HEK293 (cell line): Measurements from ENCODE around the gene CEP135.

ENCODE experiments used
- FEZF1 ChIP-seq: fragments of 450-650 bp; formaldehyde crosslinking; IDR thresholded peaks from 2 replicates; pipeline ENCODE4 v1.5.1; 2016; ENCODE audit warnings: missing biosample characterization, missing genetic modification characterization
- GLI2 ChIP-seq: fragments of 450-650 bp; formaldehyde crosslinking; IDR thresholded peaks from 2 replicates; pipeline ENCODE4; 2017; ENCODE audit warnings: missing biosample characterization, missing genetic modification characterization, low read depth, borderline replicate concordance
- IKZF3 ChIP-seq: fragments of 450-650 bp; IDR thresholded peaks from 2 replicates; pipeline ENCODE4 v1.5.0; 2018; ENCODE audit warnings: missing biosample characterization, mild to moderate bottlenecking, missing genetic modification characterization, moderate library complexity
- KLF7 ChIP-seq: fragments of 450-650 bp; formaldehyde crosslinking; IDR thresholded peaks from 2 replicates; pipeline ENCODE4 v1.5.1; 2016; ENCODE audit warnings: missing biosample characterization, missing genetic modification characterization, borderline replicate concordance
- MYNN ChIP-seq: fragments of 450-650 bp; formaldehyde crosslinking; IDR thresholded peaks from 2 replicates; pipeline ENCODE4 v1.5.1; 2016; ENCODE audit warnings: missing biosample characterization, missing genetic modification characterization, borderline replicate concordance
- OSR2 ChIP-seq: fragments of 450-650 bp; formaldehyde crosslinking; IDR thresholded peaks from 2 replicates; pipeline ENCODE4 v1.5.1; 2016; ENCODE audit warnings: missing biosample characterization, missing genetic modification characterization
- RBAK ChIP-seq: fragments of 450-650 bp; formaldehyde crosslinking; IDR thresholded peaks from 2 replicates; pipeline ENCODE4 v1.5.1; 2016; ENCODE audit warnings: missing biosample characterization, missing genetic modification characterization
- SP2 ChIP-seq: fragments of 450-650 bp; formaldehyde crosslinking; IDR thresholded peaks from 2 replicates; pipeline ENCODE4 v1.5.1; 2016; ENCODE audit warnings: missing biosample characterization, missing genetic modification characterization
- SP3 ChIP-seq: fragments of 450-650 bp; formaldehyde crosslinking; IDR thresholded peaks from 2 replicates; pipeline ENCODE4 v1.5.1; 2016; ENCODE audit warnings: missing biosample characterization, missing genetic modification characterization
- TRIM28 ChIP-seq: IDR thresholded peaks from 2 replicates; pipeline ENCODE4 v1.6.1; 2011; ENCODE audit warnings: low read length, control low read depth, borderline replicate concordance
- ZBTB20 ChIP-seq: fragments of 450-650 bp; formaldehyde crosslinking; IDR thresholded peaks from 2 replicates; pipeline ENCODE4 v1.5.1; 2016; ENCODE audit warnings: missing biosample characterization, missing genetic modification characterization
- ZBTB7A ChIP-seq: fragments of 450-650 bp; formaldehyde crosslinking; IDR thresholded peaks from 2 replicates; pipeline ENCODE4 v1.5.1; 2016; ENCODE audit warnings: low read depth, missing biosample characterization, missing genetic modification characterization
- ZBTB8A ChIP-seq: fragments of 450-650 bp; formaldehyde crosslinking; IDR thresholded peaks from 2 replicates; pipeline ENCODE4 v1.5.1; 2016; ENCODE audit warnings: missing biosample characterization, missing genetic modification characterization
- ZNF112 ChIP-seq: fragments of 450-650 bp; formaldehyde crosslinking; IDR thresholded peaks from 2 replicates; pipeline ENCODE4 v1.5.0; 2017; ENCODE audit warnings: missing biosample characterization, missing genetic modification characterization
- ZNF114 ChIP-seq: fragments of 450-650 bp; formaldehyde crosslinking; IDR thresholded peaks from 2 replicates; pipeline ENCODE4 v1.5.0; 2017; ENCODE audit warnings: missing biosample characterization, missing genetic modification characterization
- ZNF121 ChIP-seq: fragments of 450-650 bp; formaldehyde crosslinking; IDR thresholded peaks from 2 replicates; pipeline ENCODE4 v1.5.1; 2016; ENCODE audit warnings: missing biosample characterization, missing genetic modification characterization
- ZNF146 ChIP-seq: fragments of 450-650 bp; formaldehyde crosslinking; IDR thresholded peaks from 2 replicates; pipeline ENCODE4 v1.5.1; 2016; ENCODE audit warnings: missing biosample characterization, missing genetic modification characterization
- ZNF16 ChIP-seq: fragments of 450-650 bp; formaldehyde crosslinking; IDR thresholded peaks from 2 replicates; pipeline ENCODE4 v1.5.1; 2016; ENCODE audit warnings: low read depth, missing biosample characterization, missing genetic modification characterization
- ZNF2 ChIP-seq: fragments of 450-650 bp; formaldehyde crosslinking; IDR thresholded peaks from 2 replicates; pipeline ENCODE4 v1.5.1; 2016; ENCODE audit warnings: missing biosample characterization, missing genetic modification characterization
- ZNF223 ChIP-seq: fragments of 450-650 bp; formaldehyde crosslinking; IDR thresholded peaks from 2 replicates; pipeline ENCODE4 v1.5.1; 2016; ENCODE audit warnings: missing biosample characterization, missing genetic modification characterization
- ZNF266 ChIP-seq: fragments of 450-650 bp; formaldehyde crosslinking; IDR thresholded peaks from 2 replicates; pipeline ENCODE4 v1.5.1; 2016; ENCODE audit warnings: missing biosample characterization, missing genetic modification characterization, low read depth
- ZNF292 ChIP-seq: fragments of 450-650 bp; formaldehyde crosslinking; IDR thresholded peaks from 2 replicates; pipeline ENCODE4 v1.5.1; 2016; ENCODE audit warnings: low read depth, missing biosample characterization, missing genetic modification characterization, borderline replicate concordance
- ZNF302 ChIP-seq: fragments of 450-650 bp; formaldehyde crosslinking; IDR thresholded peaks from 2 replicates; pipeline ENCODE4 v1.5.1; 2016; ENCODE audit warnings: missing biosample characterization, missing genetic modification characterization, low read depth
- ZNF324 ChIP-seq: fragments of 450-650 bp; formaldehyde crosslinking; IDR thresholded peaks from 2 replicates; pipeline ENCODE4 v1.5.1; 2016; ENCODE audit warnings: missing biosample characterization, missing genetic modification characterization
- ZNF335 ChIP-seq: fragments of 450-650 bp; formaldehyde crosslinking; conservative IDR thresholded peaks from 2 replicates; pipeline ENCODE4 v1.5.1; 2016; ENCODE audit warnings: missing biosample characterization, missing genetic modification characterization
- ZNF341 ChIP-seq: fragments of 450-650 bp; formaldehyde crosslinking; IDR thresholded peaks from 2 replicates; pipeline ENCODE4; 2016; ENCODE audit warnings: low read depth, missing biosample characterization, missing genetic modification characterization
- ZNF426 ChIP-seq: fragments of 450-650 bp; formaldehyde crosslinking; IDR thresholded peaks from 2 replicates; pipeline ENCODE4 v1.5.1; 2017; ENCODE audit warnings: missing biosample characterization, missing genetic modification characterization, mild to moderate bottlenecking, inconsistent platforms, moderate library complexity
- ZNF521 ChIP-seq: fragments of 450-650 bp; formaldehyde crosslinking; IDR thresholded peaks from 2 replicates; pipeline ENCODE4 v1.5.1; 2017; ENCODE audit warnings: missing biosample characterization, mild to moderate bottlenecking, missing genetic modification characterization
- ZNF555 ChIP-seq: fragments of 450-650 bp; formaldehyde crosslinking; conservative IDR thresholded peaks from 2 replicates; pipeline ENCODE4 v1.5.1; 2017; ENCODE audit warnings: missing biosample characterization, mild to moderate bottlenecking, missing genetic modification characterization, inconsistent platforms
- ZNF621 ChIP-seq: fragments of 450-650 bp; formaldehyde crosslinking; IDR thresholded peaks from 2 replicates; pipeline ENCODE4 v1.5.1; 2017; ENCODE audit warnings: missing biosample characterization, missing genetic modification characterization
- ZNF626 ChIP-seq: fragments of 450-650 bp; sonication (Bioruptor Pico); formaldehyde crosslinking; IDR thresholded peaks from 2 replicates; pipeline ENCODE4 v1.5.1; 2018; ENCODE audit warnings: missing biosample characterization, missing genetic modification characterization, inconsistent platforms
- ZNF629 ChIP-seq: fragments of 450-650 bp; formaldehyde crosslinking; IDR thresholded peaks from 2 replicates; pipeline ENCODE4 v1.5.1; 2017; ENCODE audit warnings: missing biosample characterization, missing genetic modification characterization
- ZNF654 ChIP-seq: fragments of 450-650 bp; formaldehyde crosslinking; IDR thresholded peaks from 2 replicates; pipeline ENCODE4 v1.5.1; 2016; ENCODE audit warnings: low read depth, missing biosample characterization, missing genetic modification characterization
- ZNF670 ChIP-seq: fragments of 450-650 bp; formaldehyde crosslinking; IDR thresholded peaks from 2 replicates; pipeline ENCODE4 v1.5.1; 2016; ENCODE audit warnings: missing biosample characterization, missing genetic modification characterization, low read depth
- ZNF776 ChIP-seq: fragments of 450-650 bp; formaldehyde crosslinking; IDR thresholded peaks from 2 replicates; pipeline ENCODE4 v1.5.0; 2017; ENCODE audit warnings: missing biosample characterization, missing genetic modification characterization, borderline replicate concordance
- ZNF777 ChIP-seq: fragments of 450-650 bp; formaldehyde crosslinking; IDR thresholded peaks from 2 replicates; pipeline ENCODE4 v1.5.1; 2017; ENCODE audit warnings: missing biosample characterization, missing genetic modification characterization, borderline replicate concordance
- ZNF792 ChIP-seq: fragments of 450-650 bp; formaldehyde crosslinking; IDR thresholded peaks from 2 replicates; pipeline ENCODE4 v1.5.1; 2016; ENCODE audit warnings: missing biosample characterization, missing genetic modification characterization
- ZNF837 ChIP-seq: fragments of 450-650 bp; formaldehyde crosslinking; IDR thresholded peaks from 2 replicates; pipeline ENCODE4 v1.5.1; 2016; ENCODE audit warnings: missing biosample characterization, missing genetic modification characterization
- ZSCAN23 ChIP-seq: fragments of 450-650 bp; formaldehyde crosslinking; IDR thresholded peaks from 2 replicates; pipeline ENCODE4 v1.5.1; 2016; ENCODE audit warnings: missing biosample characterization, missing genetic modification characterization
- TF ChIP-seq, protein P1 (sequence below): fragments of 450-650 bp; formaldehyde crosslinking; IDR thresholded peaks from 2 replicates; pipeline ENCODE4 v1.5.1; 2016; ENCODE audit warnings: missing biosample characterization, missing genetic modification characterization
- TF ChIP-seq, protein P2 (sequence below): fragments of 450-650 bp; formaldehyde crosslinking; IDR thresholded peaks from 2 replicates; pipeline ENCODE4 v1.5.1; 2016; ENCODE audit warnings: missing biosample characterization, missing genetic modification characterization

CEP135 gene

DNA sequence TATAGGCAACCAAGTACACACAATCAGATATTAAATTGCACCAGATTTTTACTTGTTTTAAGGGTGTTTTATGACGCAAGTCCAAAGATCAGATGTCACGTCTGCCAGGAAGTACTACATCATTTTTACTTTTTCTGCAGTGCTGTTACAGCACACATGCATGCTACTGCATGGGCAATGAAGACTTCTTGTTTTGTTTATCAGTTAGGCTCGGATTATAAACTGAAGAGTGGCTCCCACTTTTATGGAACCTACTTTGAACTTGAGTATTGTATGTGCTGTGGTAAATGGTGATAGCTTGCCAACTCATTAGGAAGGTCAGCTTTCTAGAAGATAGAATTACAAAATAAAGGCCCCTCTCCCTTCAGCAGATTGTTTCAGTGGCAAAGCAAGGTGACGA lies 131.6 kb downstream of the CEP135 start (continued):
- TF ChIP-seq, protein P1, sequence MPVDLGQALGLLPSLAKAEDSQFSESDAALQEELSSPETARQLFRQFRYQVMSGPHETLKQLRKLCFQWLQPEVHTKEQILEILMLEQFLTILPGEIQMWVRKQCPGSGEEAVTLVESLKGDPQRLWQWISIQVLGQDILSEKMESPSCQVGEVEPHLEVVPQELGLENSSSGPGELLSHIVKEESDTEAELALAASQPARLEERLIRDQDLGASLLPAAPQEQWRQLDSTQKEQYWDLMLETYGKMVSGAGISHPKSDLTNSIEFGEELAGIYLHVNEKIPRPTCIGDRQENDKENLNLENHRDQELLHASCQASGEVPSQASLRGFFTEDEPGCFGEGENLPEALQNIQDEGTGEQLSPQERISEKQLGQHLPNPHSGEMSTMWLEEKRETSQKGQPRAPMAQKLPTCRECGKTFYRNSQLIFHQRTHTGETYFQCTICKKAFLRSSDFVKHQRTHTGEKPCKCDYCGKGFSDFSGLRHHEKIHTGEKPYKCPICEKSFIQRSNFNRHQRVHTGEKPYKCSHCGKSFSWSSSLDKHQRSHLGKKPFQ = no peak; the same call in 1 of the 2 replicates
- no peak for TF ChIP-seq ZNF121 (tag by site-specific recombination)
- TF ChIP-seq ZNF114 (tag by site-specific recombination) = no peak
- TF ChIP-seq ZNF292 = no peak
- TF ChIP-seq, protein P2, sequence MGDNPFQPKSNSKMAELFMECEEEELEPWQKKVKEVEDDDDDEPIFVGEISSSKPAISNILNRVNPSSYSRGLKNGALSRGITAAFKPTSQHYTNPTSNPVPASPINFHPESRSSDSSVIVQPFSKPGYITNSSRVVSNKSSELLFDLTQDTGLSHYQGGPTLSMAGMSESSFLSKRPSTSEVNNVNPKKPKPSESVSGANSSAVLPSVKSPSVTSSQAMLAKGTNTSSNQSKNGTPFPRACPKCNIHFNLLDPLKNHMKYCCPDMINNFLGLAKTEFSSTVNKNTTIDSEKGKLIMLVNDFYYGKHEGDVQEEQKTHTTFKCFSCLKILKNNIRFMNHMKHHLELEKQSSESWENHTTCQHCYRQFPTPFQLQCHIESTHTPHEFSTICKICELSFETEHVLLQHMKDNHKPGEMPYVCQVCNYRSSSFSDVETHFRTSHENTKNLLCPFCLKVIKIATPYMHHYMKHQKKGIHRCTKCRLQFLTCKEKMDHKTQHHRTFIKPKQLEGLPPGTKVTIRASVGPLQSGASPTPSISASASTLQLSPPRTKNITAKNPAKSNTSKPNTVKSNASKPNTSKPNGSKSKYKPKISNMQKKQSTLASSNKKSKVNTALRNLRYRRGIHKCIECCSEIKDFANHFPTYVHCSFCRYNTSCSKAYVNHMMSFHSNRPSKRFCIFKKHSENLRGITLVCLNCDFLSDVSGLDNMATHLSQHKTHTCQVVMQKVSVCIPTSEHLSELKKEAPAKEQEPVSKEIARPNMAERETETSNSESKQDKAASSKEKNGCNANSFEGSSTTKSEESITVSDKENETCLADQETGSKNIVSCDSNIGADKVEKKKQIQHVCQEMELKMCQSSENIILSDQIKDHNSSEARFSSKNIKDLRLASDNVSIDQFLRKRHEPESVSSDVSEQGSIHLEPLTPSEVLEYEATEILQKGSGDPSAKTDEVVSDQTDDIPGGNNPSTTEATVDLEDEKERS (tag by site-specific recombination) = no peak
- TF ChIP-seq ZNF521 (tag by site-specific recombination) = no peak
- no peak for TF ChIP-seq ZBTB20 (tag by site-specific recombination)
- no peak for TF ChIP-seq ZNF266
- no peak for TF ChIP-seq TRIM28
- no peak for TF ChIP-seq ZNF112 (tag by site-specific recombination)
- TF ChIP-seq ZBTB8A = no peak
- TF ChIP-seq ZNF629 (tag by site-specific recombination) = peak; percentile 75
- TF ChIP-seq ZNF335 (tag by site-specific recombination) = no peak; the same call in 1 of the 2 replicates
- no peak for TF ChIP-seq ZBTB7A (tag by site-specific recombination)
- TF ChIP-seq ZNF555 (tag by site-specific recombination) = no peak
- TF ChIP-seq ZNF670 (tag by site-specific recombination) = no peak
- peak; percentile 72 for TF ChIP-seq FEZF1 (tag by site-specific recombination)
- TF ChIP-seq MYNN (tag by site-specific recombination) = peak; percentile 81
- TF ChIP-seq ZNF426 (tag by site-specific recombination) = no peak
- TF ChIP-seq RBAK (tag by site-specific recombination) = no peak
- TF ChIP-seq ZNF626 = no peak
- peak; percentile 51; the same call in 1 of the 2 replicates for TF ChIP-seq IKZF3 (tag by site-specific recombination)
- TF ChIP-seq ZNF776 (tag by site-specific recombination) = no peak
- TF ChIP-seq ZNF621 = no peak
- TF ChIP-seq ZNF16 (tag by site-specific recombination) = no peak
- TF ChIP-seq KLF7 = no peak
- TF ChIP-seq ZNF223 (tag by site-specific recombination) = no peak
- peak; percentile 93 for TF ChIP-seq OSR2 (tag by site-specific recombination)
- no peak for TF ChIP-seq ZNF792
- TF ChIP-seq ZNF837 (tag by site-specific recombination) = no peak
- no peak for TF ChIP-seq SP2
- no peak for TF ChIP-seq ZSCAN23 (tag by site-specific recombination)
- TF ChIP-seq ZNF2 (tag by site-specific recombination) = no peak
- TF ChIP-seq ZNF324 (tag by site-specific recombination) = no peak
- TF ChIP-seq ZNF146 (tag by site-specific recombination) = no peak
- no peak for TF ChIP-seq SP3 (tag by site-specific recombination)
- TF ChIP-seq ZNF302 = no peak
- TF ChIP-seq GLI2 = no peak
- TF ChIP-seq ZNF341 = no peak
- TF ChIP-seq ZNF654 = no peak
- no peak for TF ChIP-seq ZNF777
